MM.1S (cell line): Measurements from ENCODE around the gene ETNK2.

Source experiments
- DNase-seq: peaks from one replicate; pipeline ENCODE4 v3.0.0-alpha.2; 2015
- H2AFZ ChIP-seq: fragments of 300-600 bp; sonication (generic); 2 replicates; pipeline ENCODE4 v1.6.0; 2016; ENCODE audit warnings: antibody characterized with exemption, low read length
- H3F3A ChIP-seq: fragments of 300-600 bp; sonication (generic); 2 replicates; pipeline ENCODE4 v1.6.1; 2016; ENCODE audit warnings: mild to moderate bottlenecking, antibody characterized with exemption, low read length, moderate library complexity, mixed read lengths; ENCODE audit not compliant: insufficient read depth
- H3K27ac ChIP-seq: fragments of 300-600 bp; sonication (generic); 2 replicates; pipeline ENCODE4 v1.5.1; 2016; ENCODE audit warnings: mild to moderate bottlenecking, low read length
- H3K27me3 ChIP-seq: fragments of 300-600 bp; sonication (generic); replicated peaks from 2 replicates; pipeline ENCODE4 v1.6.0; 2016; ENCODE audit warnings: low read length; ENCODE audit not compliant: insufficient read depth
- H3K36me3 ChIP-seq: fragments of 300-600 bp; sonication (generic); replicated peaks from 2 replicates; pipeline ENCODE4 v1.6.1; 2016; ENCODE audit warnings: mild to moderate bottlenecking, low read length, mixed read lengths; ENCODE audit not compliant: insufficient read depth
- H3K4me1 ChIP-seq: fragments of 300-600 bp; sonication (generic); 2 replicates; pipeline ENCODE4 v1.6.1; 2016; ENCODE audit warnings: low read length, mixed read lengths
- H3K4me2 ChIP-seq: fragments of 300-600 bp; sonication (generic); 2 replicates; pipeline ENCODE4 v1.6.0; 2016; ENCODE audit warnings: low read depth, low read length
- H3K4me3 ChIP-seq: fragments of 300-600 bp; sonication (generic); 2 replicates; pipeline ENCODE4 v1.5.1; 2016; ENCODE audit warnings: low read length, mixed read lengths
- H3K79me2 ChIP-seq: fragments of 300-600 bp; sonication (generic); 2 replicates; pipeline ENCODE4 v1.6.1; 2016; ENCODE audit warnings: mixed run types, low read length, mixed read lengths
- H3K9ac ChIP-seq: fragments of 300-600 bp; sonication (generic); 2 replicates; pipeline ENCODE4 v1.6.1; 2016; ENCODE audit warnings: low read length, mixed read lengths
- H3K9me2 ChIP-seq: fragments of 300-600 bp; sonication (generic); replicated peaks from 2 replicates; pipeline ENCODE4 v1.6.1; 2016; ENCODE audit warnings: mild to moderate bottlenecking, low read length, mixed read lengths; ENCODE audit not compliant: insufficient read depth
- H3K9me3 ChIP-seq: fragments of 300-600 bp; sonication (generic); replicated peaks from 2 replicates; pipeline ENCODE4 v1.6.1; 2016; ENCODE audit warnings: mild to moderate bottlenecking, low read length, mixed read lengths; ENCODE audit not compliant: insufficient read depth
- H4K20me1 ChIP-seq: fragments of 300-600 bp; sonication (generic); 2 replicates; pipeline ENCODE4 v1.6.1; 2016; ENCODE audit warnings: mild to moderate bottlenecking, low read length, moderate library complexity, mixed read lengths; ENCODE audit not compliant: insufficient read depth
- CTCF ChIP-seq: fragments of 300-600 bp; sonication (generic); IDR thresholded peaks from 2 replicates; pipeline ENCODE4 v1.5.1; 2016; ENCODE audit warnings: antibody characterized with exemption, low read length, mixed read lengths
- EZH2 ChIP-seq: fragments of 300-600 bp; sonication (generic); optimal IDR thresholded peaks from 2 replicates; pipeline ENCODE3; 2017; ENCODE audit warnings: low read depth, mild to moderate bottlenecking, antibody characterized with exemption, low read length, mixed read lengths
- EZH2phosphoT487 ChIP-seq: fragments of 300-600 bp; sonication (generic); IDR thresholded peaks from 2 replicates; pipeline ENCODE4 v1.6.1; 2018; ENCODE audit warnings: antibody characterized with exemption, low read length

The ETNK2 gene

GRCh38 chr1:204198348-204199340 is 46.8 kb upstream of the ETNK2 start:
- DNase-seq = no peak
- Histone ChIP-seq H2AFZ (no peak overlapping the region), H3K27me3 (peaks cover 34% of the 10 kb centered on the region), H3K4me3 (no peak overlapping the region), H3K4me1 (no peaks in the 10 kb centered on the region), H3K9me2 (no peaks in the 10 kb centered on the region), H3K4me2 (no peak overlapping the region), H3K9ac (no peak overlapping the region), H3K27ac (no peak overlapping the region), H3K79me2 (no peaks in the 10 kb centered on the region), H4K20me1 (no peaks in the 10 kb centered on the region), H3K9me3 (no peaks in the 10 kb centered on the region), H3F3A (no peaks in the 10 kb centered on the region), H3K36me3 (no peaks in the 10 kb centered on the region)
- TF ChIP-seq EZH2phosphoT487 = no peak
- no peak for TF ChIP-seq EZH2
- TF ChIP-seq CTCF = no peak

GRCh38 chr1:204197068-204197467 is 45.2 kb upstream of the ETNK2 start:
- peaks cover 47% of the 10 kb centered on the region for H3K27me3 ChIP-seq
- H3K27ac ChIP-seq = no peak overlapping the region
- DNase-seq = no peak
- TF ChIP-seq EZH2phosphoT487 = no peak
- no peak for TF ChIP-seq CTCF
- TF ChIP-seq EZH2 = no peak
- no peaks in the 10 kb centered on the region for H3F3A ChIP-seq
- no peak overlapping the region for H3K4me3 ChIP-seq
- no peak overlapping the region for H3K9ac ChIP-seq
- no peaks in the 10 kb centered on the region for H3K9me2 ChIP-seq
- H3K4me1 ChIP-seq = no peaks in the 10 kb centered on the region
- H4K20me1 ChIP-seq = no peaks in the 10 kb centered on the region
- H3K4me2 ChIP-seq = no peak overlapping the region
- H3K9me3 ChIP-seq = no peaks in the 10 kb centered on the region
- no peak overlapping the region for H2AFZ ChIP-seq
- no peaks in the 10 kb centered on the region for H3K79me2 ChIP-seq
- no peaks in the 10 kb centered on the region for H3K36me3 ChIP-seq

- TF ChIP-seq EZH2 (no peak), CTCF (no peak), EZH2phosphoT487 (no peak)
- Histone ChIP-seq H3K27me3 (peaks cover 51% of the 10 kb centered on the region), H3K4me1 (no peaks in the 10 kb centered on the region), H3K36me3 (no peaks in the 10 kb centered on the region), H4K20me1 (no peaks in the 10 kb centered on the region), H3K9me2 (no peaks in the 10 kb centered on the region), H3K4me3 (no peak within 1 kb of the TSS), H2AFZ (no peak within 1 kb of the TSS), H3K27ac (no peak within 1 kb of the TSS), H3K79me2 (no peaks in the 10 kb centered on the region), H3K9ac (no peak within 1 kb of the TSS), H3F3A (no peaks in the 10 kb centered on the region), H3K9me3 (no peaks in the 10 kb centered on the region), H3K4me2 (no peak within 1 kb of the TSS)
- DNase-seq = no peak
Measured at GRCh38 chr1:204196068-204196795, 44.4 kb upstream of the ETNK2 start, which contains the start of gene KISS1. TSS of gene KISS1 (minus strand) at chr1:204196491. CDS start at chr1:204192876, 3,615 bp downstream.
